DOHH2 (cell line): Measurements from ENCODE around the gene DMD.

Experiments
- H3F3A ChIP-seq: fragments of 200-600 bp; sonication (generic), shearing (Covaris generic); 2 replicates; pipeline ENCODE4 v1.6.0; 2016; ENCODE audit warnings: antibody characterized with exemption, mild to moderate bottlenecking; ENCODE audit not compliant: control insufficient read depth, insufficient read depth
- H3K27ac ChIP-seq: fragments of 200-600 bp; sonication (generic); 2 replicates; pipeline ENCODE4 v1.5.1; 2014; ENCODE audit warnings: low read depth, mild to moderate bottlenecking, low read length, moderate library complexity
- H3K27me3 ChIP-seq: fragments of 200-600 bp; sonication (generic); 2 replicates; pipeline ENCODE4 v1.6.1; 2014; ENCODE audit warnings: mild to moderate bottlenecking, low read length, mixed read lengths; ENCODE audit not compliant: control insufficient read depth
- H3K36me3 ChIP-seq: fragments of 200-600 bp; sonication (generic); 2 replicates; pipeline ENCODE4 v1.6.1; 2014; ENCODE audit warnings: mild to moderate bottlenecking, low read length, moderate library complexity, mixed read lengths; ENCODE audit not compliant: control insufficient read depth
- H3K4me1 ChIP-seq: fragments of 200-600 bp; sonication (generic); 2 replicates; pipeline ENCODE4 v1.6.1; 2014; ENCODE audit warnings: mild to moderate bottlenecking, low read length, mixed read lengths; ENCODE audit not compliant: control insufficient read depth
- H3K4me2 ChIP-seq: fragments of 200-600 bp; sonication (generic); 2 replicates; pipeline ENCODE4 v1.6.0; 2014; ENCODE audit warnings: mild to moderate bottlenecking, low read length, moderate library complexity
- H3K4me3 ChIP-seq: fragments of 200-600 bp; sonication (generic); 2 replicates; pipeline ENCODE4 v1.5.1; 2014; ENCODE audit warnings: mild to moderate bottlenecking, low read length, mixed read lengths
- H3K79me2 ChIP-seq: fragments of 200-600 bp; sonication (generic); 2 replicates; pipeline ENCODE4 v1.6.1; 2014; ENCODE audit warnings: mild to moderate bottlenecking, low read length, mixed read lengths; ENCODE audit not compliant: control insufficient read depth
- H3K9me2 ChIP-seq: fragments of 200-600 bp; sonication (generic); replicated peaks from 2 replicates; pipeline ENCODE4 v1.6.1; 2014; ENCODE audit warnings: mild to moderate bottlenecking, low read length, mixed read lengths; ENCODE audit not compliant: control insufficient read depth
- H3K9me3 ChIP-seq: fragments of 200-600 bp; sonication (generic); 2 replicates; pipeline ENCODE4 v1.6.1; 2014; ENCODE audit warnings: antibody characterized with exemption, low read length, mixed read lengths; ENCODE audit not compliant: control insufficient read depth, insufficient read depth
- H4K20me1 ChIP-seq: fragments of 200-600 bp; sonication (generic); 2 replicates; pipeline ENCODE4 v1.6.0; 2014; ENCODE audit warnings: low read depth, mild to moderate bottlenecking, antibody characterized with exemption, low read length, moderate library complexity; ENCODE audit not compliant: control insufficient read depth, insufficient read depth
- EZH2phosphoT487 ChIP-seq: fragments of 200-600 bp; sonication (generic); IDR thresholded peaks from 2 replicates; pipeline ENCODE4 v1.6.1; 2017; ENCODE audit warnings: borderline replicate concordance, mild to moderate bottlenecking, antibody characterized with exemption, low read length, moderate library complexity, mixed read lengths
- TF ChIP-seq, protein P1 (sequence below): fragments of 200-600 bp; sonication (generic); IDR thresholded peaks from one replicate; pipeline ENCODE4 v1.5.1; 2014; ENCODE audit warnings: antibody characterized with exemption, mild to moderate bottlenecking, low read depth, low read length; ENCODE audit not compliant: poor library complexity, severe bottlenecking

Gene DMD

DNA sequence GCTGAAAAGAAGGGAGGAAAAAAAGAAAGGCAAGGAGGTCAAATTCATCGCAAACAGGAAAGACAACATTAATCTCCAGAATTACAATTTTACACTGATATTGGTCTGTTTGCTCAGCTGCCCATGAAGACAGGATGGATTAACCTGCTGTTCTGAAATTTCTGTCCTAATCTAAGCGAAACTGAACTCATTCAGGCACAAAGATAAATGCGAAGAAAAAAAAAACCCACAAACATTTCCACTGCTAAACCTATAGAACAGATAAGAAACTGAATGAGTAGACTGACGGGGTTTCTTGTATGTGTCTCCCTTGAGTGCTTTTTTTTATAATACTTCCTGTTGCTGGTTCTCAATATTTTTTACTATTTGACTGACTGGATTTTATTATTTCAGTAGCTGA lies 1887.7 kb downstream of the DMD start:
- Histone ChIP-seq H3K4me2 (no peak overlapping the region), H3K9me2 (no peaks in the 10 kb centered on the region), H3K36me3 (no peaks in the 10 kb centered on the region), H4K20me1 (no peaks in the 10 kb centered on the region), H3K27ac (no peak overlapping the region), H3K4me1 (no peaks in the 10 kb centered on the region), H3K9me3 (no peaks in the 10 kb centered on the region), H3K79me2 (no peaks in the 10 kb centered on the region), H3K27me3 (no peaks in the 10 kb centered on the region), H3K4me3 (no peak overlapping the region), H3F3A (no peaks in the 10 kb centered on the region)
- TF ChIP-seq, protein P1, sequence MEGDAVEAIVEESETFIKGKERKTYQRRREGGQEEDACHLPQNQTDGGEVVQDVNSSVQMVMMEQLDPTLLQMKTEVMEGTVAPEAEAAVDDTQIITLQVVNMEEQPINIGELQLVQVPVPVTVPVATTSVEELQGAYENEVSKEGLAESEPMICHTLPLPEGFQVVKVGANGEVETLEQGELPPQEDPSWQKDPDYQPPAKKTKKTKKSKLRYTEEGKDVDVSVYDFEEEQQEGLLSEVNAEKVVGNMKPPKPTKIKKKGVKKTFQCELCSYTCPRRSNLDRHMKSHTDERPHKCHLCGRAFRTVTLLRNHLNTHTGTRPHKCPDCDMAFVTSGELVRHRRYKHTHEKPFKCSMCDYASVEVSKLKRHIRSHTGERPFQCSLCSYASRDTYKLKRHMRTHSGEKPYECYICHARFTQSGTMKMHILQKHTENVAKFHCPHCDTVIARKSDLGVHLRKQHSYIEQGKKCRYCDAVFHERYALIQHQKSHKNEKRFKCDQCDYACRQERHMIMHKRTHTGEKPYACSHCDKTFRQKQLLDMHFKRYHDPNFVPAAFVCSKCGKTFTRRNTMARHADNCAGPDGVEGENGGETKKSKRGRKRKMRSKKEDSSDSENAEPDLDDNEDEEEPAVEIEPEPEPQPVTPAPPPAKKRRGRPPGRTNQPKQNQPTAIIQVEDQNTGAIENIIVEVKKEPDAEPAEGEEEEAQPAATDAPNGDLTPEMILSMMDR: no peak
- TF ChIP-seq EZH2phosphoT487: no peak

DNA sequence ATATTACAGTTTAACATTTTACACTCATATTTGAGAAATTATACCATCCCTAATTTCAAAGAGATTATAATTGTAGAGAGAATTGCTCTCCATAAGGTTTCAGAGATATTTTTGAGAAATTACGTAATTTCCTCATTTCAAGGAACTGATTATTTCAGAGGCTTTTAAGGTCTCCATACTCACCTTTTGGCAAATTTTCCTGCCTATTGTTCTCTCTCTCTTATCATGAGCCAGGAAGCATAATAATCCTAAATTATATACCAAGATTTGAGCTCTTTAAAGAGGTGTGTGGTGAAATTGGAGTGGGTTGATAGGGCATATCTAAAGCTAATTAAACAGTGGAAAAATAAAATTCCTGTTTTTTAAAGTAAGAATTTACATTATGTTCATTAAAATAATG lies 1890.6 kb downstream of the DMD start:
- no peak for TF ChIP-seq EZH2phosphoT487
- TF ChIP-seq, protein P1: no peak
- no peak overlapping the region for H3K4me2 ChIP-seq
- no peaks in the 10 kb centered on the region for H3K27me3 ChIP-seq
- no peaks in the 10 kb centered on the region for H4K20me1 ChIP-seq
- H3K9me3 ChIP-seq: no peaks in the 10 kb centered on the region
- no peaks in the 10 kb centered on the region for H3K4me1 ChIP-seq
- H3K4me3 ChIP-seq: no peak overlapping the region
- H3F3A ChIP-seq: no peaks in the 10 kb centered on the region
- no peaks in the 10 kb centered on the region for H3K79me2 ChIP-seq
- no peak overlapping the region for H3K27ac ChIP-seq
- no peaks in the 10 kb centered on the region for H3K36me3 ChIP-seq
- no peaks in the 10 kb centered on the region for H3K9me2 ChIP-seq

DNA sequence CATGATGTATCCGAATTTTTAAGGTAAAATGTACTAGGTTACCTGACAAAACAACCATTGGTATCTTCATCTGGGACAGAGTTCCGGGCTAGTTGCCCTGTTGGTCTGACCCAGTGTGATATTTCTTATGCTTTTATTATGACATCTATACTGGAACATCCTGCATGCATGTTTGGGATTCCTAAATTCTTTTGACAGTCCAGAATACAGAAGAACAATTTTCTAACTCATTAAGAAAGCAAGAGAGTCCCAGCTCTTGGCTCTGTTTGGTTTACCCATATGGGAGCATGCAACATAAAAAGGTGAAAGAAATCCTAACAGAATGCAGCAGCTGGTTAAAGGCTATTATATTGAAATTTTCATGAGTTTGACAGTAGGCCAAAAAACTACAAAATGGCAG lies 1891.8 kb downstream of the DMD start:
- no peaks in the 10 kb centered on the region for H3K4me1 ChIP-seq
- no peaks in the 10 kb centered on the region for H4K20me1 ChIP-seq
- no peaks in the 10 kb centered on the region for H3K79me2 ChIP-seq
- no peaks in the 10 kb centered on the region for H3K9me3 ChIP-seq
- H3K4me3 ChIP-seq: no peak overlapping the region
- H3K36me3 ChIP-seq: no peaks in the 10 kb centered on the region
- no peaks in the 10 kb centered on the region for H3K9me2 ChIP-seq
- no peak overlapping the region for H3K4me2 ChIP-seq
- TF ChIP-seq EZH2phosphoT487: no peak
- TF ChIP-seq, protein P1: no peak
- no peaks in the 10 kb centered on the region for H3F3A ChIP-seq
- H3K27ac ChIP-seq: no peak overlapping the region
- H3K27me3 ChIP-seq: no peaks in the 10 kb centered on the region

DNA sequence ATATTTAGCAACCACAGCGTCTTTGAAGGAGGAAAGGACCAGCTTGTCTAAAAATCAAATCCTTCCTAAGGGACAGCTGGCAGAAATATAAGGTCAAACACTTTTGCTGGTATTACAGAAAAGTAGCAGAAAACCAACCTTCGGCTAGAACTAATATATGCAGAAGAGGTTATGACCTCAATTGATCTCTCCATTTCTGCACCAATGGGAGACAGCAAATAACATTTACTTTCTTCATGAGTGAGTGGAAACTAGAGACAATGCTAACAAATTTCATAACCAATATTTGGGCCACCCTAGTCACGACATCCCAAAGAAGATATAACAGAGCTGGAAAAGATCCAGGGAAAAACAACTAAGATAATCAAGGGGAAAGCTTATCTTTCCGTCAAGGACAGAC lies 1892.5 kb downstream of the DMD start:
- Histone ChIP-seq H3K9me3 (no peaks in the 10 kb centered on the region), H3K4me1 (no peaks in the 10 kb centered on the region), H3K9me2 (no peaks in the 10 kb centered on the region), H3K36me3 (no peaks in the 10 kb centered on the region), H3K79me2 (no peaks in the 10 kb centered on the region), H3K27me3 (no peaks in the 10 kb centered on the region), H3K27ac (no peak overlapping the region), H3F3A (no peaks in the 10 kb centered on the region), H3K4me3 (no peak overlapping the region), H3K4me2 (no peak overlapping the region), H4K20me1 (no peaks in the 10 kb centered on the region)
- no peak for TF ChIP-seq EZH2phosphoT487
- TF ChIP-seq, protein P1: no peak
